ENCODE measurements around the gene NCKAP5L.

- no peak for TF ChIP-seq MAX (IDR thresholded peaks at IDR 0.05; ENCODE audit: insufficient read depth, insufficient read length)
- no peak for TF ChIP-seq CTCF (IDR thresholded peaks at IDR 0.05; ENCODE audit: extremely low read depth in 1 of 2, insufficient read depth in 1 of 2, low read depth in 1 of 2, low read length in 2 of 2)
- TF ChIP-seq POLR2A (IDR thresholded peaks at IDR 0.05; ENCODE audit: low read depth, low read length): no peak
- no peak for TF ChIP-seq FOS (IDR thresholded peaks at IDR 0.05; ENCODE audit: borderline replicate concordance, insufficient read depth, low read length)
- TF ChIP-seq POLR2AphosphoS5 (IDR thresholded peaks at IDR 0.05; ENCODE audit: insufficient read depth, low read depth, low read length): no peak
- TF ChIP-seq GATA2 (IDR thresholded peaks at IDR 0.05; ENCODE audit: insufficient read depth, insufficient read length, low read depth, low read length): no peak
- no peak for TF ChIP-seq MYC (IDR thresholded peaks at IDR 0.05; ENCODE audit: low read depth, low read length)
- TF ChIP-seq JUN (IDR thresholded peaks at IDR 0.05; ENCODE audit: borderline replicate concordance, insufficient read depth, insufficient read length, low read depth): no peak
- no peak for TF ChIP-seq EZH2 (IDR thresholded peaks at IDR 0.05; ENCODE audit: borderline replicate concordance, low read depth, low read length, severe bottlenecking)
These were observed 50.9 kb downstream of the NCKAP5L start for GRCh38 chr12:49777341-49777740.
